Ascending aorta (tissue), 2 donors: ENCODE data around the gene LMO4. TPM values are rescaled to one million over a fixed set of nuclear protein-coding genes. Genes with fewer than 3 reads are reported as not detected.

Experiments
- DNase-seq, 2 donors: peaks; one replicate each; pipeline ENCODE4 v3.0.0-alpha.2; 2019; ENCODE audit warnings: low spot score in 2 of 2
- H3K27ac ChIP-seq, 2 donors: fragments of 200-600 bp; sonication (generic); one replicate each; pipeline ENCODE4 v1.5.1; 2016 to 2017; ENCODE audit warnings: mild to moderate bottlenecking in 1 of 2
- H3K27me3 ChIP-seq: fragments of 200-600 bp; sonication (generic); one replicate; pipeline ENCODE4 v1.5.1; 2017
- H3K36me3 ChIP-seq, 2 donors: fragments of 200-600 bp; sonication (generic); one replicate each; pipeline ENCODE4 v1.5.1; 2016
- H3K4me1 ChIP-seq, 2 donors: fragments of 200-600 bp; sonication (generic); one replicate each; pipeline ENCODE4 v1.5.1; 2016 to 2017; ENCODE audit warnings: mild to moderate bottlenecking in 1 of 2
- H3K4me3 ChIP-seq, 2 donors: fragments of 200-600 bp; sonication (generic); one replicate each; pipeline ENCODE4 v1.5.1; 2016 to 2017; ENCODE audit warnings: mild to moderate bottlenecking in 1 of 2
- H3K9me3 ChIP-seq, 2 donors: fragments of 200-600 bp; sonication (generic); one replicate each; pipeline ENCODE4 v1.5.1; 2016
- intact Hi-C: fragments of 100-400 bp; cut with DNase I; formaldehyde crosslinking; loops from one replicate; pipeline ENCODE4 v1.15.1; 2023
- total RNA-seq: library from RNA; depleted of rRNA; stranded (reverse); fragments of >200 nt; gene quantifications from one replicate; pipeline ENCODE4 v1.1.0, GENCODE V29; 2016
- TF ChIP-seq, protein P1 (sequence below), 3 experiments: fragments of 200-600 bp in 2 of 3; fragments of 450-650 bp in 1 of 3; sonication (generic) in 2 of 3; IDR thresholded peaks; one replicate each; pipeline ENCODE4 v1.5.1; 2016 to 2019; ENCODE audit warnings: antibody characterized with exemption in 3 of 3, mild to moderate bottlenecking in 1 of 3, moderate library complexity in 1 of 3

LMO4 gene
- total RNA-seq, 1 donor from 2014 or later = 9.9 TPM

GRCh38 chr1:87362834-87363426 is 34.2 kb downstream of the LMO4 start:
- TF ChIP-seq, protein P1, sequence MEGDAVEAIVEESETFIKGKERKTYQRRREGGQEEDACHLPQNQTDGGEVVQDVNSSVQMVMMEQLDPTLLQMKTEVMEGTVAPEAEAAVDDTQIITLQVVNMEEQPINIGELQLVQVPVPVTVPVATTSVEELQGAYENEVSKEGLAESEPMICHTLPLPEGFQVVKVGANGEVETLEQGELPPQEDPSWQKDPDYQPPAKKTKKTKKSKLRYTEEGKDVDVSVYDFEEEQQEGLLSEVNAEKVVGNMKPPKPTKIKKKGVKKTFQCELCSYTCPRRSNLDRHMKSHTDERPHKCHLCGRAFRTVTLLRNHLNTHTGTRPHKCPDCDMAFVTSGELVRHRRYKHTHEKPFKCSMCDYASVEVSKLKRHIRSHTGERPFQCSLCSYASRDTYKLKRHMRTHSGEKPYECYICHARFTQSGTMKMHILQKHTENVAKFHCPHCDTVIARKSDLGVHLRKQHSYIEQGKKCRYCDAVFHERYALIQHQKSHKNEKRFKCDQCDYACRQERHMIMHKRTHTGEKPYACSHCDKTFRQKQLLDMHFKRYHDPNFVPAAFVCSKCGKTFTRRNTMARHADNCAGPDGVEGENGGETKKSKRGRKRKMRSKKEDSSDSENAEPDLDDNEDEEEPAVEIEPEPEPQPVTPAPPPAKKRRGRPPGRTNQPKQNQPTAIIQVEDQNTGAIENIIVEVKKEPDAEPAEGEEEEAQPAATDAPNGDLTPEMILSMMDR (IDR thresholded peaks at IDR 0.05) = no peak
- no peaks in the 10 kb centered on the region for H3K27me3 ChIP-seq
- H3K4me3 ChIP-seq = no peak overlapping the region
- no peak for DNase-seq
- intact Hi-C loops = no loop called here
- H3K27ac ChIP-seq = no peak overlapping the region
- no peaks in the 10 kb centered on the region for H3K9me3 ChIP-seq
- H3K36me3 ChIP-seq = no peaks in the 10 kb centered on the region
- no peaks in the 10 kb centered on the region for H3K4me1 ChIP-seq

GRCh38 chr1:87367549-87367948 is 38.9 kb downstream of the LMO4 start:
- H3K36me3 ChIP-seq = no peaks in the 10 kb centered on the region
- H3K9me3 ChIP-seq = no peaks in the 10 kb centered on the region
- no peak for DNase-seq
- H3K27ac ChIP-seq = no peak overlapping the region
- TF ChIP-seq, protein P1 (IDR thresholded peaks at IDR 0.05) = no peak
- H3K4me1 ChIP-seq = no peaks in the 10 kb centered on the region
- H3K27me3 ChIP-seq = no peaks in the 10 kb centered on the region
- intact Hi-C loops = no loop called here
- no peak overlapping the region for H3K4me3 ChIP-seq

- Histone ChIP-seq H3K27ac (no peak overlapping the region), H3K27me3 (no peaks in the 10 kb centered on the region), H3K4me3 (no peak overlapping the region), H3K4me1 (no peaks in the 10 kb centered on the region), H3K36me3 (no peaks in the 10 kb centered on the region), H3K9me3 (no peaks in the 10 kb centered on the region)
- intact Hi-C loops = no loop called here
- TF ChIP-seq, protein P1 (IDR thresholded peaks at IDR 0.05) = no peak
- DNase-seq = no peak
These were observed 40.2 kb downstream of the LMO4 start for GRCh38 chr1:87368907-87369306.

GRCh38 chr1:87369736-87370478 is 41.2 kb downstream of the LMO4 start:
- intact Hi-C loops = no loop called here
- no peaks in the 10 kb centered on the region for H3K9me3 ChIP-seq
- no peak overlapping the region for H3K27ac ChIP-seq
- TF ChIP-seq, protein P1 (IDR thresholded peaks at IDR 0.05) = no peak
- H3K36me3 ChIP-seq = no peaks in the 10 kb centered on the region
- no peak for DNase-seq
- no peaks in the 10 kb centered on the region for H3K27me3 ChIP-seq
- H3K4me3 ChIP-seq = no peak overlapping the region
- H3K4me1 ChIP-seq = no peaks in the 10 kb centered on the region

DNA sequence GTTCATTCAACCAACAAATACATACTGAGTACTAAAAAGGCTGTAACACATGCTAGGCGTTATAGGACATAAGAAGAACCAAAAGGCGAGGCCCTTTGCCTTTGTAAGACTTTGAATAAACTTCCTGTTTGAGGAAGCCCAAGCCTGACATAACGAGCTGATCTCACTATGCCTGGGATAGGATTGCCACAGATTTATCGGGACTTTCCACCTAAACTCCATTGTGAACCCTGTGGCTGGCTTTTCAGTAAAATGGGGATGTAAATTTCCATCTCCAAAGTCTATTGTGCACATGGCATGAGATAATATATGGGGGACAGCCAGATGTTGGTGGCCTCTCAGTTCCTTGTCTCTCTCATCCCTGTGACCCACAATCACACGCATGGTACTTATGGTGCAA is 41.9 kb downstream of the LMO4 start:
- TF ChIP-seq, protein P1 (IDR thresholded peaks at IDR 0.05) = no peak
- no peaks in the 10 kb centered on the region for H3K4me1 ChIP-seq
- no peaks in the 10 kb centered on the region for H3K27me3 ChIP-seq
- H3K36me3 ChIP-seq = no peaks in the 10 kb centered on the region
- intact Hi-C loops = no loop called here
- no peak overlapping the region for H3K27ac ChIP-seq
- DNase-seq = no peak
- no peak overlapping the region for H3K4me3 ChIP-seq
- H3K9me3 ChIP-seq = no peaks in the 10 kb centered on the region
